ENCODE data around the gene PIGT. TPM values are rescaled to one million over a fixed set of nuclear protein-coding genes. Genes with fewer than 3 reads are reported as not detected.

The PIGT gene
- total RNA-seq, 1 donor from 2014 or later = 55.5 TPM

GRCh38 chr20:45462711-45463509 is 47.0 kb downstream of the PIGT start:
- no peak overlapping the region for H3K27ac Mint-ChIP-seq (ENCODE audit: unreplicated experiment)

GRCh38 chr20:45463709-45464108 is 47.8 kb downstream of the PIGT start:
- H3K4me3 Mint-ChIP-seq (ENCODE audit: unreplicated experiment) = no peak overlapping the region
- no peaks in the 10 kb centered on the region for H3K9me3 Mint-ChIP-seq (ENCODE audit: unreplicated experiment)
- peaks cover 4% of the 10 kb centered on the region for H3K27me3 Mint-ChIP-seq (ENCODE audit: unreplicated experiment)
- H3K27ac Mint-ChIP-seq (ENCODE audit: unreplicated experiment) = no peak overlapping the region
- H3K36me3 Mint-ChIP-seq (ENCODE audit: unreplicated experiment) = peaks cover 4% of the 10 kb centered on the region
- no peaks in the 10 kb centered on the region for H3K4me1 Mint-ChIP-seq (ENCODE audit: low read depth, unreplicated experiment)
- DNase-seq = no peak
- TF ChIP-seq, protein P1, sequence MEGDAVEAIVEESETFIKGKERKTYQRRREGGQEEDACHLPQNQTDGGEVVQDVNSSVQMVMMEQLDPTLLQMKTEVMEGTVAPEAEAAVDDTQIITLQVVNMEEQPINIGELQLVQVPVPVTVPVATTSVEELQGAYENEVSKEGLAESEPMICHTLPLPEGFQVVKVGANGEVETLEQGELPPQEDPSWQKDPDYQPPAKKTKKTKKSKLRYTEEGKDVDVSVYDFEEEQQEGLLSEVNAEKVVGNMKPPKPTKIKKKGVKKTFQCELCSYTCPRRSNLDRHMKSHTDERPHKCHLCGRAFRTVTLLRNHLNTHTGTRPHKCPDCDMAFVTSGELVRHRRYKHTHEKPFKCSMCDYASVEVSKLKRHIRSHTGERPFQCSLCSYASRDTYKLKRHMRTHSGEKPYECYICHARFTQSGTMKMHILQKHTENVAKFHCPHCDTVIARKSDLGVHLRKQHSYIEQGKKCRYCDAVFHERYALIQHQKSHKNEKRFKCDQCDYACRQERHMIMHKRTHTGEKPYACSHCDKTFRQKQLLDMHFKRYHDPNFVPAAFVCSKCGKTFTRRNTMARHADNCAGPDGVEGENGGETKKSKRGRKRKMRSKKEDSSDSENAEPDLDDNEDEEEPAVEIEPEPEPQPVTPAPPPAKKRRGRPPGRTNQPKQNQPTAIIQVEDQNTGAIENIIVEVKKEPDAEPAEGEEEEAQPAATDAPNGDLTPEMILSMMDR (IDR thresholded peaks at IDR 0.05; ENCODE audit: partially characterized antibody, unreplicated experiment) = no peak

More at GRCh38 chr20:45462711-45463509, 47.0 kb downstream of the PIGT start:
- Mint-ChIP-seq H3K4me1 (ENCODE audit: low read depth, unreplicated experiment) (no peaks in the 10 kb centered on the region), H3K9me3 (ENCODE audit: unreplicated experiment) (no peaks in the 10 kb centered on the region), H3K36me3 (ENCODE audit: unreplicated experiment) (no peaks in the 10 kb centered on the region), H3K4me3 (ENCODE audit: unreplicated experiment) (no peak overlapping the region), H3K27me3 (ENCODE audit: unreplicated experiment) (peaks cover 2% of the 10 kb centered on the region)
- TF ChIP-seq, protein P1 (IDR thresholded peaks at IDR 0.05; ENCODE audit: partially characterized antibody, unreplicated experiment) = no peak
- DNase-seq = no peak

GRCh38 chr20:45465491-45466266 is 49.7 kb downstream of the PIGT start:
- no peak overlapping the region for H3K4me3 Mint-ChIP-seq (ENCODE audit: unreplicated experiment)
- H3K36me3 Mint-ChIP-seq (ENCODE audit: unreplicated experiment) = peaks cover 4% of the 10 kb centered on the region
- H3K27ac Mint-ChIP-seq (ENCODE audit: unreplicated experiment) = no peak overlapping the region
- no peaks in the 10 kb centered on the region for H3K9me3 Mint-ChIP-seq (ENCODE audit: unreplicated experiment)
- TF ChIP-seq, protein P1 (IDR thresholded peaks at IDR 0.05; ENCODE audit: partially characterized antibody, unreplicated experiment) = no peak
- DNase-seq = no peak
- H3K27me3 Mint-ChIP-seq (ENCODE audit: unreplicated experiment) = peaks cover 12% of the 10 kb centered on the region
- no peaks in the 10 kb centered on the region for H3K4me1 Mint-ChIP-seq (ENCODE audit: low read depth, unreplicated experiment)

DNA sequence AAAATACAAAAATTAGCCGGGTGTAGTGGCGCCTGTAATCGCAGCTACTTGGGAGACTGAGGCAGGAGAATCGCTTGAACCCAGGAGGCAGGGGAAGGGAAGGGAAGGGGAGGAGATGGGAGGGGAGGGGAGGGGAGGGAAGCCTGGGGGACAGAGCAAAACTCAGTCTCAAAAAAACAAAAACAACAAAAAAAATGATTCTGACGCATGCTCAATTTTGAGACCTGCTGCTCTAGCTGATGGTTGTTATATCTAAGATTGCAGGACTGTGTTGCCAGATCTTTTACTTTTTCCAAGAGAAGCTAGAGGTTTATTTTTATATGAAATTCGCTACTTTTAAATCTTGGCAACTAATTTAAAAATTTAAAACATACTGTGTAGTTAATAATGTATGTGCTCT is 51.2 kb downstream of the PIGT start:
- Mint-ChIP-seq H3K4me3 (ENCODE audit: unreplicated experiment) (no peak overlapping the region), H3K36me3 (ENCODE audit: unreplicated experiment) (peaks cover 4% of the 10 kb centered on the region), H3K27me3 (ENCODE audit: unreplicated experiment) (peaks cover 21% of the 10 kb centered on the region), H3K27ac (ENCODE audit: unreplicated experiment) (no peak overlapping the region), H3K9me3 (ENCODE audit: unreplicated experiment) (no peaks in the 10 kb centered on the region), H3K4me1 (ENCODE audit: low read depth, unreplicated experiment) (no peaks in the 10 kb centered on the region)
- no peak for DNase-seq
- TF ChIP-seq, protein P1 (IDR thresholded peaks at IDR 0.05; ENCODE audit: partially characterized antibody, unreplicated experiment) = no peak

DNA sequence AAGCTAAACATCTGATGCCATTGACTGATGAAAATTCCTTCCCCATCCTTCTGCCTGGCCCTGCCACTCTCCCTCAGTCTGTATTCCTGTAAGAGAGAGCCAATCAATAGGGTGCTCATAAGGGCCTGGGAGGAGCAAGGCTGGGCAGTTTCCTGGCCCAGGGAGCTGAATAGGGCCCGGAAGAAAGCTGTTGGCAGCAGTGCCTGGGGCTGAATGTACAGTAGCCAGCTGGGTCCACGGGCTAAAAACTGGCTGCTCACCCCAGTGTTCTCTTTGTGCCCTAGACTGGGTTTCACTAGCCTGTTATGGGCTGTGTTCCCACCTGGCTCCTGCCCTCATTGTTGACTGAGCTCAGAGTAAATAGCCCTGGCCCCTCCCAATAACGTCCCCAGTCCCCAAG is 51.9 kb downstream of the PIGT start:
- peaks cover 4% of the 10 kb centered on the region for H3K36me3 Mint-ChIP-seq (ENCODE audit: unreplicated experiment)

More for the DNA sequence above, 51.9 kb downstream of the PIGT start:
- no peak for DNase-seq
- TF ChIP-seq, protein P1 (IDR thresholded peaks at IDR 0.05; ENCODE audit: partially characterized antibody, unreplicated experiment) = no peak
- H3K4me3 Mint-ChIP-seq (ENCODE audit: unreplicated experiment) = no peak overlapping the region
- H3K4me1 Mint-ChIP-seq (ENCODE audit: low read depth, unreplicated experiment) = no peaks in the 10 kb centered on the region
- peaks cover 21% of the 10 kb centered on the region for H3K27me3 Mint-ChIP-seq (ENCODE audit: unreplicated experiment)
- no peak overlapping the region for H3K27ac Mint-ChIP-seq (ENCODE audit: unreplicated experiment)
- H3K9me3 Mint-ChIP-seq (ENCODE audit: unreplicated experiment) = no peaks in the 10 kb centered on the region
